Liver (tissue), 9 donors: ENCODE measurements around the gene GUCY1A2. TPM values are rescaled to one million over a fixed set of nuclear protein-coding genes. Genes with fewer than 3 reads are reported as not detected.

Experiments used
- DNase-seq: peaks from one replicate; pipeline ENCODE4 v3.0.0-alpha.2; 2017; ENCODE audit warnings: low spot score
- H3K27ac ChIP-seq, 2 donors: one replicate each; pipeline ENCODE4 v1.7.0; 2013; ENCODE audit warnings: inconsistent platforms in 2 of 2, low read length in 2 of 2, control low read depth in 1 of 2, low read depth in 1 of 2, mild to moderate bottlenecking in 1 of 2
- H3K27me3 ChIP-seq, 4 donors: one replicate each; pipeline versions ENCODE4 v1.6.1 to v1.7.0; 2013; ENCODE audit warnings: low read length in 3 of 4, inconsistent platforms in 1 of 4, mild to moderate bottlenecking in 1 of 4, moderate library complexity in 1 of 4; ENCODE audit not compliant: control insufficient read depth in 4 of 4, insufficient read depth in 4 of 4
- H3K36me3 ChIP-seq, 4 donors: one replicate each; pipeline versions ENCODE4 v1.6.1 to v1.7.0; 2013; ENCODE audit warnings: low read length in 3 of 4, mild to moderate bottlenecking in 3 of 4, low read depth in 1 of 4, moderate library complexity in 1 of 4; ENCODE audit not compliant: control insufficient read depth in 4 of 4, insufficient read depth in 3 of 4
- H3K4me1 ChIP-seq, 4 donors: one replicate each; pipeline versions ENCODE4 v1.6.1 to v1.7.0; 2013; ENCODE audit warnings: low read length in 3 of 4, mild to moderate bottlenecking in 3 of 4, moderate library complexity in 1 of 4; ENCODE audit not compliant: control insufficient read depth in 4 of 4, insufficient read depth in 4 of 4
- H3K4me3 ChIP-seq, 3 donors: one replicate each; pipeline versions ENCODE4 v1.6.1 to v1.7.0; 2013; ENCODE audit warnings: low read length in 3 of 3, control low read depth in 1 of 3, low read depth in 1 of 3, mild to moderate bottlenecking in 1 of 3
- H3K9ac ChIP-seq, 2 donors: one replicate each; pipeline ENCODE4 v1.7.0; 2013; ENCODE audit warnings: low read length in 2 of 2, mild to moderate bottlenecking in 2 of 2, moderate library complexity in 2 of 2, control low read depth in 1 of 2, low read depth in 1 of 2
- H3K9me3 ChIP-seq, 4 donors: one replicate each; pipeline versions ENCODE4 v1.6.1 to v1.7.0; 2013; ENCODE audit warnings: low read length in 3 of 4; ENCODE audit not compliant: control insufficient read depth in 4 of 4
- EGR1 ChIP-seq, 2 donors: IDR thresholded peaks; 2 replicates each; pipeline ENCODE4 v1.6.1; 2016 to 2018; ENCODE audit warnings: antibody characterized with exemption in 2 of 2, low read depth in 2 of 2
- FOXA1 ChIP-seq: IDR thresholded peaks from 2 replicates; pipeline ENCODE4 v1.6.1; 2016; ENCODE audit warnings: antibody characterized with exemption
- FOXA2 ChIP-seq: IDR thresholded peaks from 2 replicates; pipeline ENCODE4 v1.6.1; 2016; ENCODE audit warnings: antibody characterized with exemption
- GABPA ChIP-seq, 2 donors: IDR thresholded peaks in 1 of 2; conservative IDR thresholded peaks in 1 of 2; 2 replicates each; pipeline ENCODE4 v1.6.1; 2016; ENCODE audit warnings: antibody characterized with exemption in 2 of 2, mild to moderate bottlenecking in 1 of 2, moderate library complexity in 1 of 2
- HNF4G ChIP-seq: IDR thresholded peaks from 2 replicates; pipeline ENCODE4 v1.6.1; 2016; ENCODE audit warnings: antibody characterized with exemption
- JUND ChIP-seq, 2 donors: IDR thresholded peaks; 2 replicates each; pipeline ENCODE4 v1.6.1; 2016; ENCODE audit warnings: antibody characterized with exemption in 2 of 2
- RAD21 ChIP-seq, 2 donors: IDR thresholded peaks; 2 replicates each; pipeline ENCODE4 v1.6.1; 2016; ENCODE audit warnings: antibody characterized with exemption in 2 of 2, mild to moderate bottlenecking in 2 of 2
- RXRA ChIP-seq, 2 donors: IDR thresholded peaks; 2 replicates each; pipeline ENCODE4 v1.6.1; 2017 to 2018; ENCODE audit warnings: antibody characterized with exemption in 2 of 2, mild to moderate bottlenecking in 1 of 2
- SP1 ChIP-seq: IDR thresholded peaks from 2 replicates; pipeline ENCODE4 v1.6.1; 2018; ENCODE audit warnings: antibody characterized with exemption, mild to moderate bottlenecking
- TAF1 ChIP-seq: conservative IDR thresholded peaks from 2 replicates; pipeline ENCODE4 v1.6.1; 2016; ENCODE audit warnings: antibody characterized with exemption, mild to moderate bottlenecking
- YY1 ChIP-seq: IDR thresholded peaks from 2 replicates; pipeline ENCODE4 v1.6.1; 2016; ENCODE audit warnings: antibody characterized with exemption, mild to moderate bottlenecking
- WGBS: extraction: QIAGEN DNeasy Blood & Tissue Kit; methylation state at CpG from one replicate; pipeline ENCODE4 v1.1.7; 2013; 5-methylcytosine and 5-hydroxymethylcytosine counted together
- polyA plus RNA-seq, 2 donors: library from polyadenylated mRNA; stranded (reverse) in 1 of 2; unstranded in 1 of 2; fragments of 200-250 nt in 1 of 2; fragments of >200 nt in 1 of 2; fragmentation: Nextera tagmentation in 1 of 2; extraction: Ambion mirVana in 1 of 2; gene quantifications; one replicate each; pipeline versions ENCODE4 v1.2.1 to v1.2.3, GENCODE V29; 2013 to 2015
- total RNA-seq, 2 donors: library from RNA; depleted of rRNA; stranded (reverse); fragments of >200 nt; gene quantifications; one replicate each; pipeline ENCODE4 v1.2.3, GENCODE V29; 2014
- TF ChIP-seq, protein P1 (sequence below): fragments of 150-350 bp; IDR thresholded peaks from 2 replicates; pipeline ENCODE4 v1.5.1; 2017; ENCODE audit warnings: improper control_type of control experiment, low read depth, low read length; ENCODE audit not compliant: missing input control
- TF ChIP-seq, protein P2 (sequence below): IDR thresholded peaks from 2 replicates; pipeline ENCODE4 v1.6.1; 2016; ENCODE audit warnings: antibody characterized with exemption
- TF ChIP-seq, protein P3 (sequence below): IDR thresholded peaks from 2 replicates; pipeline ENCODE4 v1.6.1; 2016; ENCODE audit warnings: antibody characterized with exemption, mild to moderate bottlenecking
- TF ChIP-seq, protein P4 (sequence below): IDR thresholded peaks from 2 replicates; pipeline ENCODE4 v1.6.1; 2016; ENCODE audit warnings: antibody characterized with exemption
- TF ChIP-seq, protein P5 (sequence below): IDR thresholded peaks from 2 replicates; pipeline ENCODE4 v1.6.1; 2016; ENCODE audit warnings: antibody characterized with exemption
- donor health status: healthy.
- donor health status: healthy.
- donor health status: healthy.
- donor health status: healthy.
- donor health status: healthy.

The GUCY1A2 gene
- total and polyA plus RNA-seq, 4 donors: 0.55 to 4.4 (median 1.7) TPM

DNA sequence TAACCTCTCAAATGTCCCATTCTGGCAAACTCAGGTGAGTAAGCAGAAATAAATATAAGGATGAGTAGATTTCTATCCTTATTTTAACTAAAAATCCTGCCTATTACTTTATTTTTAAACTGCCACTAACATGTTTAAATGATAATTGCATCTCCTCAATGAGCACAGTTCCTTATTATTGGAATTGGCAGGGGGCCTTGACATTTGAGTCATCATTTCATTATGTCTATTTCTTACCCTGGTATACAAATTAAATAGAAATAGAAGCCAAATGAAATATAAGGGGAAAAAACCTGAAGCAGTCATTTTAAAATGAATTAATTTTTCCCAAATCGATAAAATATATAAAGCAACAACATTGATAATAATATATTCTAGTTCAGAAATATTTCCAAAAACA lies 81.2 kb downstream of the GUCY1A2 start:
- no peak for DNase-seq
- TF ChIP-seq EGR1 (IDR thresholded peaks at IDR 0.05; ENCODE audit: low read depth in 2 of 2) (no peak), FOXA1 (no peak), HNF4G (no peak), YY1 (no peak), TAF1 (no peak), FOXA2 (no peak), GABPA (IDR thresholded peaks at IDR 0.05 in 1 of 2, conservative IDR thresholded peaks at IDR 0.05 in 1 of 2) (no peak), RXRA (IDR thresholded peaks at IDR 0.05) (no peak), JUND (IDR thresholded peaks at IDR 0.05) (no peak)
- TF ChIP-seq, protein P1, sequence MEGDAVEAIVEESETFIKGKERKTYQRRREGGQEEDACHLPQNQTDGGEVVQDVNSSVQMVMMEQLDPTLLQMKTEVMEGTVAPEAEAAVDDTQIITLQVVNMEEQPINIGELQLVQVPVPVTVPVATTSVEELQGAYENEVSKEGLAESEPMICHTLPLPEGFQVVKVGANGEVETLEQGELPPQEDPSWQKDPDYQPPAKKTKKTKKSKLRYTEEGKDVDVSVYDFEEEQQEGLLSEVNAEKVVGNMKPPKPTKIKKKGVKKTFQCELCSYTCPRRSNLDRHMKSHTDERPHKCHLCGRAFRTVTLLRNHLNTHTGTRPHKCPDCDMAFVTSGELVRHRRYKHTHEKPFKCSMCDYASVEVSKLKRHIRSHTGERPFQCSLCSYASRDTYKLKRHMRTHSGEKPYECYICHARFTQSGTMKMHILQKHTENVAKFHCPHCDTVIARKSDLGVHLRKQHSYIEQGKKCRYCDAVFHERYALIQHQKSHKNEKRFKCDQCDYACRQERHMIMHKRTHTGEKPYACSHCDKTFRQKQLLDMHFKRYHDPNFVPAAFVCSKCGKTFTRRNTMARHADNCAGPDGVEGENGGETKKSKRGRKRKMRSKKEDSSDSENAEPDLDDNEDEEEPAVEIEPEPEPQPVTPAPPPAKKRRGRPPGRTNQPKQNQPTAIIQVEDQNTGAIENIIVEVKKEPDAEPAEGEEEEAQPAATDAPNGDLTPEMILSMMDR: no peak
- TF ChIP-seq, protein P2, sequence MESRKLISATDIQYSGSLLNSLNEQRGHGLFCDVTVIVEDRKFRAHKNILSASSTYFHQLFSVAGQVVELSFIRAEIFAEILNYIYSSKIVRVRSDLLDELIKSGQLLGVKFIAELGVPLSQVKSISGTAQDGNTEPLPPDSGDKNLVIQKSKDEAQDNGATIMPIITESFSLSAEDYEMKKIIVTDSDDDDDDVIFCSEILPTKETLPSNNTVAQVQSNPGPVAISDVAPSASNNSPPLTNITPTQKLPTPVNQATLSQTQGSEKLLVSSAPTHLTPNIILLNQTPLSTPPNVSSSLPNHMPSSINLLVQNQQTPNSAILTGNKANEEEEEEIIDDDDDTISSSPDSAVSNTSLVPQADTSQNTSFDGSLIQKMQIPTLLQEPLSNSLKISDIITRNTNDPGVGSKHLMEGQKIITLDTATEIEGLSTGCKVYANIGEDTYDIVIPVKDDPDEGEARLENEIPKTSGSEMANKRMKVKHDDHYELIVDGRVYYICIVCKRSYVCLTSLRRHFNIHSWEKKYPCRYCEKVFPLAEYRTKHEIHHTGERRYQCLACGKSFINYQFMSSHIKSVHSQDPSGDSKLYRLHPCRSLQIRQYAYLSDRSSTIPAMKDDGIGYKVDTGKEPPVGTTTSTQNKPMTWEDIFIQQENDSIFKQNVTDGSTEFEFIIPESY: no peak
- TF ChIP-seq, protein P3, sequence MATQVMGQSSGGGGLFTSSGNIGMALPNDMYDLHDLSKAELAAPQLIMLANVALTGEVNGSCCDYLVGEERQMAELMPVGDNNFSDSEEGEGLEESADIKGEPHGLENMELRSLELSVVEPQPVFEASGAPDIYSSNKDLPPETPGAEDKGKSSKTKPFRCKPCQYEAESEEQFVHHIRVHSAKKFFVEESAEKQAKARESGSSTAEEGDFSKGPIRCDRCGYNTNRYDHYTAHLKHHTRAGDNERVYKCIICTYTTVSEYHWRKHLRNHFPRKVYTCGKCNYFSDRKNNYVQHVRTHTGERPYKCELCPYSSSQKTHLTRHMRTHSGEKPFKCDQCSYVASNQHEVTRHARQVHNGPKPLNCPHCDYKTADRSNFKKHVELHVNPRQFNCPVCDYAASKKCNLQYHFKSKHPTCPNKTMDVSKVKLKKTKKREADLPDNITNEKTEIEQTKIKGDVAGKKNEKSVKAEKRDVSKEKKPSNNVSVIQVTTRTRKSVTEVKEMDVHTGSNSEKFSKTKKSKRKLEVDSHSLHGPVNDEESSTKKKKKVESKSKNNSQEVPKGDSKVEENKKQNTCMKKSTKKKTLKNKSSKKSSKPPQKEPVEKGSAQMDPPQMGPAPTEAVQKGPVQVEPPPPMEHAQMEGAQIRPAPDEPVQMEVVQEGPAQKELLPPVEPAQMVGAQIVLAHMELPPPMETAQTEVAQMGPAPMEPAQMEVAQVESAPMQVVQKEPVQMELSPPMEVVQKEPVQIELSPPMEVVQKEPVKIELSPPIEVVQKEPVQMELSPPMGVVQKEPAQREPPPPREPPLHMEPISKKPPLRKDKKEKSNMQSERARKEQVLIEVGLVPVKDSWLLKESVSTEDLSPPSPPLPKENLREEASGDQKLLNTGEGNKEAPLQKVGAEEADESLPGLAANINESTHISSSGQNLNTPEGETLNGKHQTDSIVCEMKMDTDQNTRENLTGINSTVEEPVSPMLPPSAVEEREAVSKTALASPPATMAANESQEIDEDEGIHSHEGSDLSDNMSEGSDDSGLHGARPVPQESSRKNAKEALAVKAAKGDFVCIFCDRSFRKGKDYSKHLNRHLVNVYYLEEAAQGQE: no peak
- TF ChIP-seq, protein P4, sequence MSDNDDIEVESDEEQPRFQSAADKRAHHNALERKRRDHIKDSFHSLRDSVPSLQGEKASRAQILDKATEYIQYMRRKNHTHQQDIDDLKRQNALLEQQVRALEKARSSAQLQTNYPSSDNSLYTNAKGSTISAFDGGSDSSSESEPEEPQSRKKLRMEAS: no peak
- TF ChIP-seq, protein P5, sequence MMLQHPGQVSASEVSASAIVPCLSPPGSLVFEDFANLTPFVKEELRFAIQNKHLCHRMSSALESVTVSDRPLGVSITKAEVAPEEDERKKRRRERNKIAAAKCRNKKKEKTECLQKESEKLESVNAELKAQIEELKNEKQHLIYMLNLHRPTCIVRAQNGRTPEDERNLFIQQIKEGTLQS: no peak
- H3K27me3 ChIP-seq: peaks cover 0 to 3% (median 0%) of the 10 kb centered on the region in 4 donors
- H3K4me1 ChIP-seq: no peaks in the 10 kb centered on the region
- no peak overlapping the region for H3K9ac ChIP-seq
- H3K27ac ChIP-seq: no peak overlapping the region
- no peak overlapping the region for H3K4me3 ChIP-seq
- no peaks in the 10 kb centered on the region for H3K36me3 ChIP-seq
- H3K9me3 ChIP-seq: no peaks in the 10 kb centered on the region
- whole genome bisulfite sequencing: 74% methylated on average over 1 of the region's 1 CpG

DNA sequence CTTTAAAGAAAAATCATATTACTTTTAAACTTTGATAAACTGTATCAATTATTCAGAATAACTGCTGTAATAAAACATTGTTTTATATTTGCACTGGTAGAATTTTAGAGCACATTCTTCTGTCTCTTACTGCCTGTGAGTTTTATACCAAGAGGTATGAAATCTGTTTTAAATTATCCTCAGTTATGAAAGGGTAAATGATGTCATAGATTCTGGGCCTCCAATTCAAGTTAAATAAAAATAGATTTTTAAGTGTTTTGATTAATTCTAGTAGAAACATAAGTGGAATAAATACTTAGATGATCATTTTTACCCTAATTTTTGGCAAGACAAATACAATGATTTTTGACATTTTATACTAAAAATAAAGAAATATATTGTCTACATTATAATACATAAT lies 93.0 kb downstream of the GUCY1A2 start:
- no peak overlapping the region for H3K27ac ChIP-seq
- no peak overlapping the region for H3K9ac ChIP-seq
- H3K4me3 ChIP-seq: no peak overlapping the region
- H3K9me3 ChIP-seq: peaks cover 0 to 1% (median 0%) of the 10 kb centered on the region in 4 donors
- no peak for DNase-seq
- TF ChIP-seq RXRA (IDR thresholded peaks at IDR 0.05): no peak
- TF ChIP-seq RAD21 (IDR thresholded peaks at IDR 0.05): no peak
- no peak for TF ChIP-seq SP1
- H3K27me3 ChIP-seq: no peaks in the 10 kb centered on the region
- H3K4me1 ChIP-seq: peaks cover 0 to 2% (median 0%) of the 10 kb centered on the region in 4 donors
- no peaks in the 10 kb centered on the region for H3K36me3 ChIP-seq
